Forelimb muscle (tissue), 1 donor: ENCODE measurements around the gene ITCH. TPM values are rescaled to one million over a fixed set of nuclear protein-coding genes. Genes with fewer than 3 reads are reported as not detected.

Experiments
- DNase-seq: peaks from one replicate; pipeline ENCODE4 v3.0.0-alpha.2; 2013; ENCODE audit warnings: low read depth
- polyA plus RNA-seq: library from polyadenylated mRNA; unstranded; fragments of 120-200 nt; gene quantifications from one replicate; pipeline ENCODE4 v1.2.1, GENCODE V29; 2013; ENCODE audit not compliant: insufficient read length

Gene ITCH
- polyA plus RNA-seq, 1 donor: 23.9 TPM

DNA sequence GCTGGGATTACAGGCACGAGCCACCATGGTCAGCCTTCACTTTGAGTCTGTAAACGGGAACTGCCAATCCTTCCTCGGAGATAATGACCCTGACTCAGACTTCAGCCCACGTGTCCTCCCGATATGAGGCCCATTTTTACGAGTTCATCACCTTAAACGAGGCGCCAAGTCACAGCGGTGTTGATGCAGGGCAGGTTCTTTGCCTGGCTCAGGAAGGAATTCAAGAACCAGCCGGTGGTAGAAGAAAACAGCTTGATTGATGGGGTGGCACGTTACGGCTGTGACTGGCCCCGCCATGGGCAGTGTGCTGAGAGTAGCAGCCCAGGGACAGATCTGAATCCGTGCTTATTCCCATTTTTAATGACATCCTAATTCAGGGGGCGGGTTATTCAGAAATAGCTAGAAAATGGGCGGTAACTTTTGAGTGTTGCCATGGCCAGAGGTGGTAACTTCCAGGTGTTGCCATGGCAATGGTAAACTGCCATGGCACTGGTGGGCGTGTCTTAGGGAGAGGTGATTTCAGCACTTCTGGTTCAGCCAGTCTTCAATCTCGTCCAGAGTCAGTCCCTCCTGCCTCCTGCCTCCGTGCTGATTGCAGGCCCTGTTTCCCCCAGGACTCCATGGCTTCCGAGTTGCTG is 186.3 kb downstream of the ITCH start:
- no peak for DNase-seq

DNA sequence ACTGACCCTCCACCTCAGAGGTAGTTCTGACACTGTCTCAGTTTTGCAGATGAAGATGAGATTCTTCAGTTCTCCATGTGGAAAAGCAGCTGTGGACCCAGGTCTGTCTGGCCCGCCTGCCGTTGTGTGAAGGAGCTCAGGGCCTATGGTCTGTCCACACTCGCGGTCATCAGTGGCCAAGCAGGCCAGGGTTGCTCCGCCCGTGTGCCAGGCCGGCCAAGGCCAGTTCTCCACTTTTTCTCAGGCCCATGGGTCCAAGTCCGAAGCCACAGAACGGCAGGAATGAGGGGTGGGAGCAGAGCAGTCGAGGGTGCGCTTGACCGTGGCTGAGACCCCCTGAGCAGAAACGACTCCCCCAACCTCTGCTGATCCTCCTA is 186.8 kb downstream of the ITCH start:
- DNase-seq: no peak

- DNase-seq: no peak
These were observed 189.5 kb downstream of the ITCH start for GRCh38 chr20:34552569-34552968.

GRCh38 chr20:34553366-34553867 is 190.3 kb downstream of the ITCH start:
- no peak for DNase-seq

DNA sequence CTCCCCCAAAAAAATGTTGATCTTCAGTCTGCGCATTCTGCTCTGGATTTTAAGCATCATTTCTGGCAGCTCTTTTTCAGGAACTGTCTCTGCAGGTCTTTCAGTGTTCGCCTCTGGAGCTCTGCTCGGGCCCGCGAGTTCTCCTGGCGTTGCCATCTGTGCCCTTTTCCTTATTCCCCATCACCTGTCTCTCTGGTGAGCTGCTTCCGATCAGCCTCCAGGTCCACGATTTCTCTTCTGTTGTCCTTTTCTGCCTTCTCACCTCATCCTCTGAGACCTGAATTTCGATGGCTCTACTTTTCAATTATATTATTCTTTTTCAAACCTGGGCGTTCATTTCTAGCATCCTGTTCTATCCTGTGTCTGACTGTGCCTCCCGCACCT is 194.9 kb downstream of the ITCH start:
- no peak for DNase-seq

DNA sequence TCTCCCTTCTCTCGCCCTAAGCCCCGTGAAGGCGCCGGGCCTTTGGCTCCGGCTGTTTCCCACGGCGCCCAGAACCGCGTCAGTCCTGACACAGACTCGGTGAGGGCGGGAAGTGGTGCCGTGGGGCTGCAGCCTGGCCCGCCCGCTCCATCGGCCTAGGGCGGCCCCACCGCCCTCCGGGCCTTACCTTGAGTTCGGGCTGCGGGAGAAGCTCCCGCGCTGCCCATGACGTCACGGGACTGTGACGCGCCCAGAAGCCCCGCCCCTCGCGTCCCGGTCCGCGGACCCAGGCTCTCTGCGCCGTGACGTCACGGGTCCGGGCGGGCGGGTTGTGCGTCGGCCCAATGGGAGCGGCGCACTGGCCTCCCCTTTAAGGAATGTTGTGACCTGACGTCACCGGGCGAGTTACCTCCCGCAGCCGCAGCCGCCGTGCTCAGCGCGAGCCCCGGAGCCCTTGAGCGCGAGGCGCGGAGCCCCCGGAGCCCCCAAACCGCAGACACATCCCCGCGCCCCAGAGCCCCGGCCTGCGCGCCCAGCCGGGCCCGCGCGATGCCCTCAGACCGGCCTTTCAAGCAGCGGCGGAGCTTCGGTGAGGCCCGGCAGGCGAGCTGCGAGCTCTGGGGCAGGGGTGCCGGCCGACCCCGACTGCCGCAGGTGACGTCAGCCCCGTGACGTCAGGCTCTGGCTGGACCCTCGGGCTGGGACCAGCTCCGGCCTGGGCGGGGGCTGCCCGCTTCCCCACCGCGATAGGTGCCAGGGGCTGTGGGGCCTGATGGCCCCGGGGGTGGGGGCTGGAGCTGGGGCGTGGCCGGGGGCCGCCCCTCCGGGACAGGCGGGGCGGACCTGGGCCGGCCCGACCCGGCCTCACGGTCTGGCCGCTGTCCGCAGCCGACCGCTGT is 195.5 kb downstream of the ITCH start, which contains the start of gene MAP1LC3A:
Gene MAP1LC3A, plus strand, starts transcription at position 399 of the 899 bp plus-strand sequence. Its CDS starts 151 bp downstream, at position 550.
- peak; percentile 60 for DNase-seq

DNA sequence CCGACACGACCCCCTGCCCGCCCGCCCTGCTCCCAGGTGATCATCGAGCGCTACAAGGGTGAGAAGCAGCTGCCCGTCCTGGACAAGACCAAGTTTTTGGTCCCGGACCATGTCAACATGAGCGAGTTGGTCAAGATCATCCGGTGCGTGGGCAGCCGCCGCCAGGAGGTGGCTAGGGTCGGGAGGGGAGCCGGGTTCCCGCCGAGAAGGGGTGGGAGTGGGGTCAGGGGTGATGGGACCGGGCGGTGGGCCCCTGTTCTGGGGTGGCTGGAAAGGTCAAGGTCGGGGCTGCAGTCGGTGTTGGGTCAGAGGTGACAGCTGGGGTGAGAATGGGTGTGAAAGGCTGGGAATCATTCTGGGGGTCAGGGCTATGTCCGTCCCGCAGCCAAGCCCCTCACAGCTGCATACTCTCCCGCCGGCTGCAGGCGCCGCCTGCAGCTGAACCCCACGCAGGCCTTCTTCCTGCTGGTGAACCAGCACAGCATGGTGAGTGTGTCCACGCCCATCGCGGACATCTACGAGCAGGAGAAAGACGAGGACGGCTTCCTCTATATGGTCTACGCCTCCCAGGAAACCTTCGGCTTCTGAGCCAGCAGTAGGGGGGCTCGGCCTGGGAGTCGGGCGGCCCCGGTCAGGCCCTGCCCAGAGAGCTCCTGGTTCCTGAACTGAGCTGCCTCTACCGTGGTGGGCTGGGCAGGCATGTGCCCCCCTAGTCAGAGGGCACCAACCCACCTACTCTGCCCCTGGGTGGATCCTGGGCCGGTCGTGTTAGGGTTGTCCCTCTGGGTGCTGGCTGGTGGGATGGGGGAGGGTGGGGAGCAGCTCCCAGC is 196.5 kb downstream of the ITCH start:
- no peak for DNase-seq

DNA sequence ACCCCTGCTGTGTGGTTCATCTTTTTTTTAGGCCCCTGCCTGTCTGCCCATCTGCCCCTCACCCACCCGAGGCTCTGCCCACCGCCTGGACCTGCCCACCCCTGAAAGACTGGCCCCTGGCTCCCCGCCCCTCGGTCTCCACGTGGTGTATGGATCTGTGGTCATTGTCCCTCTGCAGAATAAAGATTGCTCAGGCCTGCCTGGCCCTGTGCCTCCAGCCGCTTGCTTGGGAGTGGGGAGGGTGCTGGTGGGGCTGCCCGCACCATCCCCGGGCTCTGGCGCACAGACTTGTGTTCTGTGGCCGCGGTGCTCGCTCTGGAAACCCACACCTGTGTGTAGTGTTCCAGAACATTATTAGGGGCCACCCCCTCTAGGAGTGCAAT is 197.1 kb downstream of the ITCH start:
- no peak for DNase-seq

- DNase-seq: no peak
These were observed 197.5 kb downstream of the ITCH start for GRCh38 chr20:34560614-34561013.

Other genes starting within 250 kb of the ITCH start
- gene ASIP, start 121.8 kb upstream of the ITCH start, polyA plus RNA-seq: 0.63 TPM
- gene AHCY, start 59.9 kb upstream of the ITCH start, polyA plus RNA-seq: 219 TPM
- gene DYNLRB1, start 153.1 kb downstream of the ITCH start, polyA plus RNA-seq: 110 TPM
- 17.8 TPM for gene MAP1LC3A, start 195.4 kb downstream of the ITCH start, polyA plus RNA-seq